IMR-90 (cell line): ENCODE results near the gene GLIS1. TPM values are rescaled to one million over a fixed set of nuclear protein-coding genes. Genes with fewer than 3 reads are reported as not detected.

Source experiments
- ATAC-seq: fragments of 200-7000 bp; cut with Tn5 transposase; 2 replicates; pipeline ENCODE4 v1.9.1; 2020; ENCODE audit warnings: low read depth, mild to moderate bottlenecking, moderate library complexity
- BruUV-seq: library from RNA; stranded (reverse); fragments of 400-500 nt; replicated peaks from 2 replicates; lab custom pipeline; 2021; lab: Mats Ljungman, UMichigan
- CTCF ChIA-PET: fragments of 300-600 bp; formaldehyde crosslinking; extraction: SDS; loops from one replicate; lab custom pipeline; 2021; ENCODE audit warnings: antibody characterized with exemption; lab: Yijun Ruan, JAX
- POLR2A ChIA-PET: fragments of 300-600 bp; sonication (Branson Sonifier 250); formaldehyde crosslinking; loops from one replicate; lab custom pipeline; 2022; ENCODE audit warnings: antibody characterized with exemption; ENCODE audit not compliant: unreplicated experiment; lab: Charles Lee
- DNase-seq: peaks from one replicate; pipeline ENCODE4 v3.0.0; 2013
- H2AFZ ChIP-seq: replicated peaks from 2 replicates; pipeline ENCODE3; 2013; ENCODE audit warnings: low read length, mild to moderate bottlenecking; ENCODE audit not compliant: poor library complexity
- H2AK5ac ChIP-seq: 2 replicates; pipeline ENCODE4 v1.6.1; 2013; ENCODE audit warnings: low read depth, low read length, inconsistent platforms
- H2AK9ac ChIP-seq: replicated peaks from 2 replicates; pipeline ENCODE3; 2013; ENCODE audit warnings: mild to moderate bottlenecking, low read depth, low read length, moderate library complexity; ENCODE audit not compliant: poor library complexity
- H2BK120ac ChIP-seq: 2 replicates; pipeline ENCODE4 v1.6.1; 2013; ENCODE audit warnings: low read depth, low read length, inconsistent platforms
- H2BK15ac ChIP-seq: 3 replicates; pipeline ENCODE4 v1.6.1; 2013; ENCODE audit warnings: low read depth, low read length, inconsistent platforms
- H2BK20ac ChIP-seq: 2 replicates; pipeline ENCODE4 v1.6.1; 2013; ENCODE audit warnings: low read depth, mild to moderate bottlenecking, inconsistent platforms, low read length, moderate library complexity
- H2BK5ac ChIP-seq: 2 replicates; pipeline ENCODE4 v1.6.1; 2013; ENCODE audit warnings: mild to moderate bottlenecking, low read depth, low read length, inconsistent platforms; ENCODE audit not compliant: poor library complexity, severe bottlenecking
- H3K14ac ChIP-seq: replicated peaks from 2 replicates; pipeline ENCODE4 v1.6.1; 2013; ENCODE audit warnings: low read depth, low read length, inconsistent platforms
- H3K18ac ChIP-seq: 2 replicates; pipeline ENCODE4 v1.6.1; 2013; ENCODE audit warnings: low read depth, low read length, control low read depth
- H3K23ac ChIP-seq: 2 replicates; pipeline ENCODE4 v1.6.1; 2013; ENCODE audit warnings: low read depth, low read length, inconsistent platforms
- H3K27ac ChIP-seq: 2 replicates; pipeline ENCODE4 v1.5.1; 2013; ENCODE audit warnings: mild to moderate bottlenecking, control low read depth, low read length; ENCODE audit not compliant: insufficient read depth
- H3K27me3 ChIP-seq: 2 replicates; pipeline ENCODE4 v1.6.1; 2013; ENCODE audit warnings: low read length; ENCODE audit not compliant: control insufficient read depth, insufficient read depth
- H3K36me3 ChIP-seq: 2 replicates; pipeline ENCODE4 v1.6.1; 2013; ENCODE audit warnings: low read length, mixed read lengths; ENCODE audit not compliant: control insufficient read depth, insufficient read depth
- H3K4ac ChIP-seq: 2 replicates; pipeline ENCODE4 v1.6.1; 2013; ENCODE audit warnings: low read depth, low read length, inconsistent platforms
- H3K4me1 ChIP-seq: 2 replicates; pipeline ENCODE4 v1.6.1; 2013; ENCODE audit warnings: low read length, mixed read lengths; ENCODE audit not compliant: control insufficient read depth, insufficient read depth
- H3K4me2 ChIP-seq: 2 replicates; pipeline ENCODE4 v1.6.1; 2013; ENCODE audit warnings: low read depth, mild to moderate bottlenecking, control low read depth, low read length, moderate library complexity
- H3K4me3 ChIP-seq: 2 replicates; pipeline ENCODE4 v1.5.1; 2013; ENCODE audit warnings: low read depth, mild to moderate bottlenecking, control low read depth, low read length, moderate library complexity; ENCODE audit not compliant: insufficient read depth
- H3K56ac ChIP-seq: 2 replicates; pipeline ENCODE4 v1.6.1; 2013; ENCODE audit warnings: low read length, inconsistent platforms; ENCODE audit not compliant: insufficient read depth; ENCODE audit errors: extremely low read depth
- H3K79me1 ChIP-seq, 2 experiments: 2 replicates each; pipeline ENCODE4 v1.6.1; 2013; ENCODE audit warnings: low read length in 2 of 2, inconsistent platforms in 1 of 2, low read depth in 1 of 2
- H3K9ac ChIP-seq: 2 replicates; pipeline ENCODE4 v1.6.1; 2013; ENCODE audit warnings: low read depth, low read length, control low read depth
- H3K9me1 ChIP-seq: 2 replicates; pipeline ENCODE4 v1.6.1; 2013; ENCODE audit warnings: low read length, inconsistent platforms; ENCODE audit not compliant: insufficient read depth
- H3K9me3 ChIP-seq: 2 replicates; pipeline ENCODE4 v1.6.1; 2013; ENCODE audit warnings: low read length; ENCODE audit not compliant: control insufficient read depth, insufficient read depth
- H4K20me1 ChIP-seq: 2 replicates; pipeline ENCODE4 v1.6.1; 2013; ENCODE audit warnings: low read length, inconsistent platforms; ENCODE audit not compliant: insufficient read depth
- H4K5ac ChIP-seq: 2 replicates; pipeline ENCODE4 v1.6.1; 2013; ENCODE audit warnings: mild to moderate bottlenecking, low read depth, low read length, control low read depth
- H4K8ac ChIP-seq, 2 experiments: 2 replicates each; pipeline ENCODE4 v1.6.1; 2013; ENCODE audit warnings: low read depth in 2 of 2, low read length in 2 of 2, control low read depth in 1 of 2, inconsistent platforms in 1 of 2
- H4K91ac ChIP-seq: 2 replicates; pipeline ENCODE4 v1.6.1; 2013; ENCODE audit warnings: low read depth, low read length, inconsistent platforms; ENCODE audit not compliant: insufficient read depth
- FOS ChIP-seq: fragments of 150-350 bp; IDR thresholded peaks from 2 replicates; pipeline ENCODE4 v1.6.1; 2016; ENCODE audit warnings: low read depth, low read length
- MAZ ChIP-seq: IDR thresholded peaks from 2 replicates; pipeline ENCODE4 v1.6.1; 2012; ENCODE audit warnings: low read depth, mild to moderate bottlenecking, low read length, improper control_type of control experiment, moderate library complexity, borderline replicate concordance
- MXI1 ChIP-seq: IDR thresholded peaks from 2 replicates; pipeline ENCODE4 v1.6.1; 2012; ENCODE audit warnings: low read depth, mild to moderate bottlenecking, low read length, moderate library complexity, borderline replicate concordance
- NFE2L2 ChIP-seq: fragments of 150-350 bp; IDR thresholded peaks from 2 replicates; pipeline ENCODE4 v1.6.1; 2016; ENCODE audit warnings: low read depth, mild to moderate bottlenecking, low read length
- RAD21 ChIP-seq: IDR thresholded peaks from 2 replicates; pipeline ENCODE4 v1.6.1; 2012; ENCODE audit warnings: low read length, improper control_type of control experiment
- RFX5 ChIP-seq: IDR thresholded peaks from 2 replicates; pipeline ENCODE4 v1.8.0; 2012; ENCODE audit warnings: low read depth, mild to moderate bottlenecking, low read length, moderate library complexity
- WGBS, 2 experiments: methylation state at CpG; one replicate each; pipeline versions ENCODE4 v1.1.5 to v1.1.7; 2013; ENCODE audit warnings: missing lambda C conversion rate in 2 of 2; ENCODE audit not compliant: insufficient read length in 1 of 2; ENCODE audit errors: extremely low coverage in 2 of 2; 5-methylcytosine and 5-hydroxymethylcytosine counted together
- dilution Hi-C: fragments of 300-500 bp; cut with HindIII; formaldehyde crosslinking; loops from one replicate; pipeline ENCODE4 v1.14.3; 2018; ENCODE audit warnings: low sequenced_read_pairs; ENCODE audit not compliant: unreplicated experiment
- in situ Hi-C: fragments of 300-500 bp; cut with MboI; formaldehyde crosslinking; loops from 3 replicates; pipeline ENCODE4 v1.14.3; 2019; ENCODE audit warnings: low sequenced_read_pairs, inconsistent platforms, mixed read lengths
- intact Hi-C: fragments of 100-400 bp; cut with micrococcal nuclease; formaldehyde crosslinking; loops from 2 replicates; pipeline ENCODE4 v1.10.0; 2022
- polyA plus RNA-seq, 3 experiments: library from polyadenylated mRNA; depleted of rRNA; stranded (reverse); fragments of >200 nt; gene quantifications; 2 replicates each; pipeline ENCODE4 v1.2.3, GENCODE V29; 2012; ENCODE audit warnings: low replicate concordance in 1 of 3
- total RNA-seq: library from RNA; depleted of rRNA; stranded (reverse); fragments of >200 nt; gene quantifications from 2 replicates; pipeline ENCODE4 v1.2.3, GENCODE V29; 2012

The GLIS1 gene
- total and polyA plus RNA-seq, 2 of the 4 experiments (the other 2 are of a cell fraction): 0.18 to 2.3 TPM

GRCh38 chr1:53563611-53564010 is 175.4 kb downstream of the GLIS1 start:
- H3K4me2 ChIP-seq: no peak overlapping the region
- H3K27ac ChIP-seq: no peak overlapping the region
- no peak overlapping the region for H2BK5ac ChIP-seq
- no peak overlapping the region for H3K18ac ChIP-seq
- H4K8ac ChIP-seq: no peak overlapping the region
- H3K4me3 ChIP-seq: no peak overlapping the region
- H2AFZ ChIP-seq: no peak overlapping the region
- ATAC-seq (no peak), DNase-seq (no peak)
- no peak overlapping the region for H4K5ac ChIP-seq
- no peak overlapping the region for H2AK5ac ChIP-seq
- ChIA-PET CTCF (interaction anchor here (1.0 kb wide), 1 partner anchor 10 kb away, joined by 4 read pairs; no protein-coding TSS in a partner anchor), POLR2A (no interaction called here)
- no peak overlapping the region for H2BK120ac ChIP-seq
- H3K36me3 ChIP-seq: no peaks in the 10 kb centered on the region; the same call in 1 of the 2 replicates
- no peaks in the 10 kb centered on the region for H3K27me3 ChIP-seq
- H3K4ac ChIP-seq: no peak overlapping the region
- WGBS, 2 experiments: no CpG with 5 or more reads among the region's 4 CpGs
- H2AK9ac ChIP-seq: no peak overlapping the region
- H2BK20ac ChIP-seq: no peak overlapping the region
- no peak overlapping the region for H3K9ac ChIP-seq
- H3K4me1 ChIP-seq: peaks cover 6% of the 10 kb centered on the region; the same call in 1 of the 2 replicates
- H3K9me1 ChIP-seq: peaks cover 7% of the 10 kb centered on the region
- H3K56ac ChIP-seq: no peak overlapping the region
- no peaks in the 10 kb centered on the region for H4K20me1 ChIP-seq
- in situ Hi-C loops (no loop called here), intact Hi-C loops (loop anchor here (5.0 kb wide), 1 partner anchor 189 kb away; no protein-coding TSS in a partner anchor), dilution Hi-C loops (no loop called here)
- no peak overlapping the region for H3K14ac ChIP-seq
- H4K91ac ChIP-seq: no peak overlapping the region
- BruUV-seq: no TSS peak
- 0 out of 4 replicates have a peak, but pooled peaks cover 0 to 3% of the 10 kb centered on the region in 2 experiments for H3K79me1 ChIP-seq
- TF ChIP-seq FOS: no peak
- TF ChIP-seq RFX5: no peak
- no peak for TF ChIP-seq MXI1
- no peak for TF ChIP-seq RAD21
- TF ChIP-seq MAZ: no peak
- TF ChIP-seq NFE2L2: no peak
- no peak overlapping the region for H2BK15ac ChIP-seq
- no peak overlapping the region for H3K23ac ChIP-seq
- peaks cover 3% of the 10 kb centered on the region; the same call in 1 of the 2 replicates for H3K9me3 ChIP-seq
